Measurements from ENCODE around the gene DNAJC27.

Gene DNAJC27

GRCh38 chr2:24909555-24910177, 62.1 kb downstream of the DNAJC27 start:
- in situ Hi-C loops (cut with MboI; ENCODE audit: low sequenced_read_pairs), result no loop called here

- in situ Hi-C loops (cut with MboI; ENCODE audit: low sequenced_read_pairs), result no loop called here
Observed at GRCh38 chr2:24908461-24908901, 63.3 kb downstream of the DNAJC27 start.

GRCh38 chr2:24907116-24907515, 64.6 kb downstream of the DNAJC27 start:
- in situ Hi-C loops (cut with MboI; ENCODE audit: low sequenced_read_pairs), result no loop called here

GRCh38 chr2:24906466-24906865, 65.3 kb downstream of the DNAJC27 start:
- in situ Hi-C loops (cut with MboI; ENCODE audit: low sequenced_read_pairs), result no loop called here

GRCh38 chr2:24903161-24904103, 68.3 kb downstream of the DNAJC27 start:
- in situ Hi-C loops (cut with MboI; ENCODE audit: low sequenced_read_pairs), result no loop called here

- in situ Hi-C loops (cut with MboI; ENCODE audit: low sequenced_read_pairs), result no loop called here
Observed at GRCh38 chr2:24899361-24899910, 72.3 kb downstream of the DNAJC27 start.

GRCh38 chr2:24898122-24899109, 73.3 kb downstream of the DNAJC27 start:
- in situ Hi-C loops (cut with MboI; ENCODE audit: low sequenced_read_pairs), result no loop called here

- in situ Hi-C loops (cut with MboI; ENCODE audit: low sequenced_read_pairs), result no loop called here
Observed at GRCh38 chr2:24894750-24895149, 77.0 kb downstream of the DNAJC27 start.

- in situ Hi-C loops (cut with MboI; ENCODE audit: low sequenced_read_pairs), result no loop called here
Observed at GRCh38 chr2:24893934-24894333, 77.8 kb downstream of the DNAJC27 start.
